ENCODE measurements around the gene FARP2. TPM values are rescaled to one million over a fixed set of nuclear protein-coding genes. Genes with fewer than 3 reads are reported as not detected.

The FARP2 gene
- total RNA-seq, 1 experiment from 2014 or later, result 32.6 TPM

GRCh38 chr2:241358470-241358869 is 2.4 kb downstream of the FARP2 start:
- CTCF ChIA-PET, result interaction anchor here (0.7 to 0.9 kb wide), 2 partner anchors 33 to 63 kb away, joined by 3 read pairs; no protein-coding TSS in a partner anchor

GRCh38 chr2:241359481-241360045 is 3.5 kb downstream of the FARP2 start:
- BruUV-seq (replicated peaks), result no TSS peak
- Mint-ChIP-seq H3K27ac (ENCODE audit: low read depth, unreplicated experiment) (no peak overlapping the region), H3K27me3 (ENCODE audit: insufficient read depth, unreplicated experiment) (no peaks in the 10 kb centered on the region), H3K4me1 (ENCODE audit: insufficient read depth, unreplicated experiment) (peaks cover 30% of the 10 kb centered on the region), H3K36me3 (ENCODE audit: insufficient read depth, unreplicated experiment) (peaks cover 6% of the 10 kb centered on the region), H3K4me3 (ENCODE audit: unreplicated experiment) (no peak overlapping the region), H3K9me3 (ENCODE audit: unreplicated experiment) (no peaks in the 10 kb centered on the region)
- intact Hi-C loops (cut with micrococcal nuclease), result loop anchor here (10.0 kb wide), 1 partner anchor 275 kb away; the partner anchor contains the start of genes ATG4B and THAP4
- CTCF ChIA-PET, result interaction anchor here (0.9 kb wide), 1 partner anchor 30 kb away, joined by 3 read pairs; no protein-coding TSS in a partner anchor
- no peak for TF ChIP-seq CTCF (IDR thresholded peaks at IDR 0.05; ENCODE audit: unreplicated experiment)
- POLR2A ChIA-PET, result interaction anchor here (0.6 to 1.6 kb wide), 7 partner anchors 9 to 45 kb away, joined by 3 to 5 read pairs (median 3); partner anchors contain the start of genes HDLBP and SEPTIN2
- DNase-seq (ENCODE audit: unreplicated experiment), result no peak

More at GRCh38 chr2:241358470-241358869, 2.4 kb downstream of the FARP2 start:
- BruUV-seq (replicated peaks), result no TSS peak
- intact Hi-C loops (cut with micrococcal nuclease), result loop anchor here (10.0 kb wide), 1 partner anchor 276 kb away; the partner anchor contains the start of genes ATG4B and THAP4
- H3K4me3 Mint-ChIP-seq (ENCODE audit: unreplicated experiment), result no peak overlapping the region
- POLR2A ChIA-PET, result interaction anchor here (1.2 to 1.6 kb wide), 2 partner anchors 33 to 44 kb away, joined by 5 to 8 read pairs; no protein-coding TSS in a partner anchor
- peaks cover 34% of the 10 kb centered on the region for H3K4me1 Mint-ChIP-seq (ENCODE audit: insufficient read depth, unreplicated experiment)
- no peak for DNase-seq (ENCODE audit: unreplicated experiment)
- H3K36me3 Mint-ChIP-seq (ENCODE audit: insufficient read depth, unreplicated experiment), result peaks cover 14% of the 10 kb centered on the region
- H3K27me3 Mint-ChIP-seq (ENCODE audit: insufficient read depth, unreplicated experiment), result no peaks in the 10 kb centered on the region
- no peak overlapping the region for H3K27ac Mint-ChIP-seq (ENCODE audit: low read depth, unreplicated experiment)
- no peaks in the 10 kb centered on the region for H3K9me3 Mint-ChIP-seq (ENCODE audit: unreplicated experiment)
- TF ChIP-seq CTCF (IDR thresholded peaks at IDR 0.05; ENCODE audit: unreplicated experiment), result no peak

- ChIA-PET POLR2A (no interaction called here), CTCF (no interaction called here)
- intact Hi-C loops (cut with micrococcal nuclease), result no loop called here
- TF ChIP-seq CTCF (IDR thresholded peaks at IDR 0.05; ENCODE audit: unreplicated experiment), result no peak
- no TSS peak for BruUV-seq (replicated peaks)
- Mint-ChIP-seq H3K27ac (ENCODE audit: low read depth, unreplicated experiment) (no peak overlapping the region), H3K9me3 (ENCODE audit: unreplicated experiment) (no peaks in the 10 kb centered on the region), H3K27me3 (ENCODE audit: insufficient read depth, unreplicated experiment) (no peaks in the 10 kb centered on the region), H3K4me1 (ENCODE audit: insufficient read depth, unreplicated experiment) (peaks cover 14% of the 10 kb centered on the region), H3K36me3 (ENCODE audit: insufficient read depth, unreplicated experiment) (peaks cover 6% of the 10 kb centered on the region), H3K4me3 (ENCODE audit: unreplicated experiment) (no peak overlapping the region)
- DNase-seq (ENCODE audit: unreplicated experiment), result no peak
These were observed 7.3 kb downstream of the FARP2 start for GRCh38 chr2:241363426-241363825.

GRCh38 chr2:241364781-241365180 is 8.7 kb downstream of the FARP2 start:
- intact Hi-C loops (cut with micrococcal nuclease), result no loop called here
- TF ChIP-seq CTCF (IDR thresholded peaks at IDR 0.05; ENCODE audit: unreplicated experiment), result no peak
- no TSS peak for BruUV-seq (replicated peaks)
- H3K27me3 Mint-ChIP-seq (ENCODE audit: insufficient read depth, unreplicated experiment), result no peaks in the 10 kb centered on the region
- peaks cover 6% of the 10 kb centered on the region for H3K36me3 Mint-ChIP-seq (ENCODE audit: insufficient read depth, unreplicated experiment)
- no peak overlapping the region for H3K4me3 Mint-ChIP-seq (ENCODE audit: unreplicated experiment)
- H3K4me1 Mint-ChIP-seq (ENCODE audit: insufficient read depth, unreplicated experiment), result peaks cover 5% of the 10 kb centered on the region
- H3K27ac Mint-ChIP-seq (ENCODE audit: low read depth, unreplicated experiment), result no peak overlapping the region
- no peak for DNase-seq (ENCODE audit: unreplicated experiment)
- ChIA-PET POLR2A (no interaction called here), CTCF (no interaction called here)
- H3K9me3 Mint-ChIP-seq (ENCODE audit: unreplicated experiment), result no peaks in the 10 kb centered on the region

All from MCF 10A (cell line).